ENCODE results near the gene SCD5. TPM values are rescaled to one million over a fixed set of nuclear protein-coding genes. Genes with fewer than 3 reads are reported as not detected.

The SCD5 gene
- total RNA-seq, 1 donor from 2014 or later, result 36.9 TPM

DNA sequence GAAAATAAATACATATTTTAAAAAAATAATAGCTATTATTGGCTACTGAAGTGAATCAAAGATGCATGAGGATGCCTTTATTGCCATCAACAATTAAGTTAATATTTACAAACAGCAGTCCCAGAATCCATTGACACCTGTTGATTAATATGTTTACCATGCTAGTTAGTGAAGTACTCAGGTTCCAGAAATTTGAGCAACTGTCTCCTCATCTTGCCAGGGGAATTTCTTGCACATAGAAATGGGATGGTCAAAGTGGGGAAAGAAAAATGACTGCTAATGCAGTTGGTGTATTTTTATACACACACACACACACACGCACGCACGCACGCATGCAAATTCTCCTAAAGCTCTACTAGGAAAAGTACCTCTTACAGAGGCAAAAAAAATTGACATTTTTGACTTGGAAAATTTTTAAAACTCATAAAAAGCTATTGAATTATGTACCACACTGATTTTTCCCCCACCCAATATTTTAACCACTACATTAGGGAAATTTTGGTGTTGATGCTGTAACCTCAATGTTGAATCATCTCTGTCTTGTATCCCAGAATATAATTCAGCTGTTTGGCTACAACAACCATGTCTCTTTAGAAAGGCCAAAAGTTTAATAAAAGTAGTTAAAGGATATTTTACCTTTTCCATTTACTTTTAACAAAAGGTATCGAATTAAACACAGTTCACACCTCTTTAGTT lies 131.5 kb downstream of the SCD5 start:
- H3K27me3 Mint-ChIP-seq (ENCODE audit: insufficient read depth, low read depth), result no peaks in the 10 kb centered on the region
- H3K4me2 ChIP-seq, result peak overlapping the region; percentile 61
- H3K27ac Mint-ChIP-seq, result no peak overlapping the region
- H3K4me1 ChIP-seq, result peaks cover 29% of the 10 kb centered on the region
- no peak for DNase-seq (ENCODE audit: low spot score)
- no peak overlapping the region for H2AFZ ChIP-seq (replicated peaks)
- H4K20me1 ChIP-seq (ENCODE audit: low read depth), result peaks cover 5% of the 10 kb centered on the region
- H3K79me2 ChIP-seq (ENCODE audit: low read depth), result no peaks in the 10 kb centered on the region
- H3K36me3 Mint-ChIP-seq, result peaks cover 30% of the 10 kb centered on the region
- peaks cover 33% of the 10 kb centered on the region for H3K4me1 Mint-ChIP-seq
- no peaks in the 10 kb centered on the region for H3K9me3 ChIP-seq (ENCODE audit: low read depth)
- H3K4me3 ChIP-seq, result no peak overlapping the region
- H3K4me3 Mint-ChIP-seq, result no peak overlapping the region
- no peaks in the 10 kb centered on the region for H3K27me3 ChIP-seq
- TF ChIP-seq EZH2phosphoT487 (IDR thresholded peaks at IDR 0.05) (no peak), EZH2 (IDR thresholded peaks at IDR 0.05) (no peak), CTCF (IDR thresholded peaks at IDR 0.05) (no peak)
- H3F3A ChIP-seq (ENCODE audit: low read depth), result peaks cover 19% of the 10 kb centered on the region
- peaks cover 23% of the 10 kb centered on the region for H3K9me3 Mint-ChIP-seq
- H3K27ac ChIP-seq, result no peak overlapping the region
- no peak overlapping the region for H3K9ac ChIP-seq
- H3K36me3 ChIP-seq, result no peaks in the 10 kb centered on the region

GRCh38 chr4:82661181-82661992 lies 137.2 kb downstream of the SCD5 start:
- Histone ChIP-seq H3K27ac (no peak overlapping the region), H3F3A (ENCODE audit: low read depth) (no peaks in the 10 kb centered on the region), H3K9ac (no peak overlapping the region), H4K20me1 (ENCODE audit: low read depth) (no peaks in the 10 kb centered on the region), H3K79me2 (ENCODE audit: low read depth) (no peaks in the 10 kb centered on the region), H3K4me2 (no peak overlapping the region), H3K27me3 (no peaks in the 10 kb centered on the region), H3K9me3 (ENCODE audit: low read depth) (no peaks in the 10 kb centered on the region), H2AFZ (replicated peaks) (no peak overlapping the region), H3K36me3 (no peaks in the 10 kb centered on the region), H3K4me1 (peaks cover 7% of the 10 kb centered on the region), H3K4me3 (no peak overlapping the region)
- H3K4me1 Mint-ChIP-seq, result peaks cover 16% of the 10 kb centered on the region
- H3K36me3 Mint-ChIP-seq, result peaks cover 23% of the 10 kb centered on the region
- TF ChIP-seq EZH2 (IDR thresholded peaks at IDR 0.05) (no peak), CTCF (IDR thresholded peaks at IDR 0.05) (no peak), EZH2phosphoT487 (IDR thresholded peaks at IDR 0.05) (no peak)
- no peak overlapping the region for H3K27ac Mint-ChIP-seq
- H3K27me3 Mint-ChIP-seq (ENCODE audit: insufficient read depth, low read depth), result no peaks in the 10 kb centered on the region
- no peak overlapping the region for H3K4me3 Mint-ChIP-seq
- DNase-seq (ENCODE audit: low spot score), result no peak
- H3K9me3 Mint-ChIP-seq, result peaks cover 7% of the 10 kb centered on the region

DNA sequence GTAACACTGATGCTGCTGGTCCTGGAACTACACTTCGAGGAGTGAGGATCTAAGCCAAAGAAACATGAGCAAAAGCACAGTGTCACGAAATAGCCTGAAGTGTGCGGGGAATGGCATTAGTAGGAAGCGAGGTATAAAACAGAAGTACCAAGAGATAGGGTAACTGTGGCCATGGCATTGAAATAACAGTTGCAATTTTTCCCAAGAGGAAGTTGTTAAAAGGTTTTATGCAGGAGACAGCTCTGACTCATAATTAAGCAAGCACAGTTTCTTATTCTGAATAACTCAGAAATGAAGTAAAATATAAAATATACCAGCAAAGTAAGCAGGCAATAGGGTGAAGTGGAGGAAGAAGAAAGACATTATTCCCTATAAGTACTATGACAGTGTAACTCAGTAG lies 146.5 kb downstream of the SCD5 start:
- Histone ChIP-seq H3K36me3 (no peaks in the 10 kb centered on the region), H3K9ac (no peak overlapping the region), H2AFZ (replicated peaks) (no peak overlapping the region), H3K27ac (no peak overlapping the region), H3K4me1 (no peaks in the 10 kb centered on the region), H3K27me3 (no peaks in the 10 kb centered on the region), H3K4me3 (no peak overlapping the region), H3K79me2 (ENCODE audit: low read depth) (no peaks in the 10 kb centered on the region), H3K4me2 (no peak overlapping the region), H3F3A (ENCODE audit: low read depth) (no peaks in the 10 kb centered on the region), H4K20me1 (ENCODE audit: low read depth) (no peaks in the 10 kb centered on the region), H3K9me3 (ENCODE audit: low read depth) (no peaks in the 10 kb centered on the region)
- Mint-ChIP-seq H3K9me3 (no peaks in the 10 kb centered on the region), H3K36me3 (peaks cover 16% of the 10 kb centered on the region), H3K4me3 (no peak overlapping the region), H3K4me1 (peaks cover 5% of the 10 kb centered on the region), H3K27me3 (ENCODE audit: insufficient read depth, low read depth) (peaks cover 2% of the 10 kb centered on the region), H3K27ac (peak overlapping the region; percentile 53)
- TF ChIP-seq CTCF (IDR thresholded peaks at IDR 0.05) (no peak), EZH2phosphoT487 (IDR thresholded peaks at IDR 0.05) (no peak), EZH2 (IDR thresholded peaks at IDR 0.05) (no peak)
- DNase-seq (ENCODE audit: low spot score), result no peak
